ENCODE data around the gene C1QTNF8.

Gene C1QTNF8

GRCh38 chr16:1039762-1040161 is 56.3 kb downstream of the C1QTNF8 start:
- no peak for DNase-seq

- no peak for DNase-seq
Measured at GRCh38 chr16:1038932-1039331, 57.1 kb downstream of the C1QTNF8 start.

Data from DMS79 (cell line).